Ovary (tissue), 9 donors: ENCODE results near the gene SCYGR1. TPM values are rescaled to one million over a fixed set of nuclear protein-coding genes. Genes with fewer than 3 reads are reported as not detected.

ENCODE experiments used
- DNase-seq, 5 donors: peaks; one replicate each; pipeline ENCODE4 v3.0.0-alpha.2; 2019 to 2020
- H3K27ac ChIP-seq, 2 donors: fragments of 200-600 bp; one replicate each; pipeline versions ENCODE4 v1.5.1 to v1.8.0; 2019 to 2022
- H3K27me3 ChIP-seq: fragments of 200-600 bp; one replicate; pipeline ENCODE4 v1.8.0; 2022
- H3K36me3 ChIP-seq: fragments of 200-600 bp; sonication (generic); one replicate; pipeline ENCODE4 v1.5.1; 2019
- H3K4me1 ChIP-seq: one replicate; pipeline ENCODE4 v1.8.1; 2013; ENCODE audit warnings: mild to moderate bottlenecking, moderate library complexity; ENCODE audit not compliant: insufficient read depth
- H3K4me3 ChIP-seq: fragments of 200-600 bp; sonication (generic); one replicate; pipeline ENCODE4 v1.5.1; 2017
- H3K9me3 ChIP-seq, 2 donors: fragments of 200-600 bp in 1 of 2; sonication (generic) in 1 of 2; one replicate each; pipeline versions ENCODE4 v1.5.1 to v1.8.1; 2013 to 2019; ENCODE audit warnings: mild to moderate bottlenecking in 1 of 2, moderate library complexity in 1 of 2
- EP300 ChIP-seq: sonication (generic); formaldehyde crosslinking; IDR thresholded peaks from one replicate; pipeline ENCODE4 v1.6.1; 2017; ENCODE audit warnings: antibody characterized with exemption
- POLR2A ChIP-seq: fragments of 450-650 bp; IDR thresholded peaks from one replicate; pipeline ENCODE4 v1.6.1; 2017; ENCODE audit warnings: antibody characterized with exemption, mild to moderate bottlenecking, moderate library complexity
- WGBS, 3 donors: extraction: QIAGEN DNeasy Blood & Tissue Kit in 1 of 3; methylation state at CpG; one replicate each; pipeline versions ENCODE4 v1.1.5 to v1.1.7; 2013 to 2017; 5-methylcytosine and 5-hydroxymethylcytosine counted together
- intact Hi-C, 4 donors: fragments of 100-400 bp; cut with DNase I; formaldehyde crosslinking; loops; one replicate each; pipeline versions ENCODE4 v1.11.0 to v1.15.1; 2022 to 2023
- polyA plus RNA-seq, 2 donors: library from polyadenylated mRNA; stranded (reverse); fragments of 200-250 nt in 1 of 2; fragments of 350-450 nt in 1 of 2; fragmentation: Illumina TruSeq in 1 of 2; extraction: RNeasy Lipid Tissue Mini Kit (QIAGEN cat#74804) in 1 of 2; gene quantifications; one replicate each; pipeline ENCODE4 v1.2.3, GENCODE V29; 2013 to 2014
- total RNA-seq, 7 donors: library from RNA; depleted of rRNA in 2 of 7; stranded (reverse); fragments of >200 nt in 2 of 7; fragmentation: NEBNext Ultra II Directional in 3 of 7; extraction: Animal tissue kit (Norgen Biotek cat#: 25700) in 3 of 7; gene quantifications; one replicate each; pipeline versions ENCODE4 v1.1.0 to v1.2.4, GENCODE V29; 2016 to 2023
- TF ChIP-seq, protein P1 (sequence below), 3 donors: fragments of 450-650 bp in 2 of 3; fragments of 200-600 bp in 1 of 3; IDR thresholded peaks; one replicate each; pipeline versions ENCODE4 v1.5.1 to v1.8.0; 2016 to 2022; ENCODE audit warnings: antibody characterized with exemption in 3 of 3, mild to moderate bottlenecking in 1 of 3
- donor health status: DM: no; HTN: no; CAD: no; lungs with moderate emphysema.
- donor health status: DM: no; HTN: no; CAD: no.
- donor health status: Bipolar disorder and iron deficiency.
- donor health status: DM: yes; HTN: yes; CAD: no.
- donor health status: DM: no; HTN: no; CAD: no.
- donor health status: DM: yes; HTN: yes; CAD: no.

SCYGR1 gene
- total and polyA plus RNA-seq, 9 donors, result not detected

DNA sequence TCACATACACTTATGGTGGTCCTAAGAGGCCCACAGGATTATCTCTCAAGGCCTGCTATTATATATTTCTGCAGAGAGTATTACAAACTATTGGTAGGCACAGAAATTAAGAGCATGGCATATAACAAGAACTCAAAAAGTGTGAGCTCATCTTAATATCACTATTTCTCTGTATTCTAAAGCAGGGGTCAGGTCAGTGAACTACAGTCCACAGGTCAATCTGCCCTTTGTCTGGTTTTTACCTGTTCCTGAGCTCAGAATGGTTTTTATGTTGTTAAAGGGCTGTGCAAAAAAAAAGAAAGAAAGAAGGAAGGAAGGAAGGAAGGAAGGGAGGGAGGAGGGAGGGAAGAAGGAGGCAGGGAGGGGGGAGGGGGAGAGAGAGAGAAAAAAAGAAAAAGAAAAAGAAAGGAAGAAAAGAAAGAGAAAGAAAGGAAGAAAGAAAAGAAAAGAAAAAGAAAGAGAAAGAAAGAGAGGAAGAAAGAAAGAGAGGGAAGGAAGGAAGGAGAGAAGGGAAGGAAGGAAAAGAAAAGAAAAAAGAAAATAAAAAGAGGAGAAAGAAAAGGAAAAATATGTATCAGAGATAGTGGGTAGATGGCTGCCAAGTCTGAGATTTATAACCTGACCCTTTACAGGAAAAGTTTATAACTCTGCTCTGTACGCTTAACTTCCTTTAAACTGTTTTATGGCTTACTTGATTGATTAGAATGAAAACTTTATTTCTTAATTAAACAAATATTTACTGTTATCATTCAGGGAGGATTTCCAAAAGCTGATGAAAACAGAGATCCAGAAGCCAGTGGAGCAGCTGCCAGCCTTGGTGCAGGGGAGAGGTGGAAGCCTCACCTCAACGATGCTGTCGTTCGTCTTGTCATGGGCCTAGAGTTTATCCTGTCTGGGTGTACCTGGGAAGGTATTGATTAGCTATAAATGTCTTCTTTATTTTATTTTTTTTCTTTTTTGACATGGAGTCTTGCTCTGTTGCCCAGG, 11.2 kb upstream of the SCYGR1 start:
- Histone ChIP-seq H3K27me3 (no peaks in the 10 kb centered on the region), H3K4me3 (no peak overlapping the region), H3K36me3 (no peaks in the 10 kb centered on the region), H3K27ac (no peak overlapping the region), H3K9me3 (no peaks in the 10 kb centered on the region), H3K4me1 (no peaks in the 10 kb centered on the region)
- intact Hi-C loops, result no loop called here
- WGBS, 3 donors, result 65 to 85% (median 80%) methylated on average over 4 of the region's 4 CpGs
- DNase-seq, result no peak
- TF ChIP-seq, protein P1, sequence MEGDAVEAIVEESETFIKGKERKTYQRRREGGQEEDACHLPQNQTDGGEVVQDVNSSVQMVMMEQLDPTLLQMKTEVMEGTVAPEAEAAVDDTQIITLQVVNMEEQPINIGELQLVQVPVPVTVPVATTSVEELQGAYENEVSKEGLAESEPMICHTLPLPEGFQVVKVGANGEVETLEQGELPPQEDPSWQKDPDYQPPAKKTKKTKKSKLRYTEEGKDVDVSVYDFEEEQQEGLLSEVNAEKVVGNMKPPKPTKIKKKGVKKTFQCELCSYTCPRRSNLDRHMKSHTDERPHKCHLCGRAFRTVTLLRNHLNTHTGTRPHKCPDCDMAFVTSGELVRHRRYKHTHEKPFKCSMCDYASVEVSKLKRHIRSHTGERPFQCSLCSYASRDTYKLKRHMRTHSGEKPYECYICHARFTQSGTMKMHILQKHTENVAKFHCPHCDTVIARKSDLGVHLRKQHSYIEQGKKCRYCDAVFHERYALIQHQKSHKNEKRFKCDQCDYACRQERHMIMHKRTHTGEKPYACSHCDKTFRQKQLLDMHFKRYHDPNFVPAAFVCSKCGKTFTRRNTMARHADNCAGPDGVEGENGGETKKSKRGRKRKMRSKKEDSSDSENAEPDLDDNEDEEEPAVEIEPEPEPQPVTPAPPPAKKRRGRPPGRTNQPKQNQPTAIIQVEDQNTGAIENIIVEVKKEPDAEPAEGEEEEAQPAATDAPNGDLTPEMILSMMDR (IDR thresholded peaks at IDR 0.05), result no peak
- TF ChIP-seq POLR2A (no peak), EP300 (no peak)

DNA sequence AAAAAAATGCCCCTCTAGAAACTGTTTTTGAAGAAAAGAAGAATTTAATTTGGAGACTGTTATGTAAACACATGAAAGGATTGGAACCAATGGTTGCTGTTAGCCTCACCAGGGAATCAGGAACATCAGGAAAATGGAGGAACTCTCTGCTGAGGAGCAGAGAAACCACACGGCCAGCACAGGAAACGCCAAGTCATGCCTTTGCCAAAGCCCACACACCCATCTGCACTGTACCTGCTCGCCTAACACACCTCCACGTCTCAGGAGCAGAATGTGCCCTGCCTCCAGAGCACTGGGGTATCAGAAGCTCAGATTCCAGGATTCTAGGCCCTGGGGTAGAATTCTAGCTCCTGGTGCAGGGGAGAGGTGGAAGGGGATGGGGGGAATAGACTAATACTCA, 9.8 kb upstream of the SCYGR1 start:
- peaks cover 4% of the 10 kb centered on the region for H3K4me1 ChIP-seq
- no peak for TF ChIP-seq POLR2A
- TF ChIP-seq EP300, result no peak
- WGBS, 3 donors, result 66 to 79% (median 76%) methylated on average over 4 of the region's 4 CpGs
- H3K27me3 ChIP-seq, result no peaks in the 10 kb centered on the region
- no peaks in the 10 kb centered on the region for H3K9me3 ChIP-seq
- no peak for DNase-seq
- no peaks in the 10 kb centered on the region for H3K36me3 ChIP-seq
- H3K4me3 ChIP-seq, result no peak overlapping the region
- intact Hi-C loops, result no loop called here
- H3K27ac ChIP-seq, result no peak overlapping the region

DNA sequence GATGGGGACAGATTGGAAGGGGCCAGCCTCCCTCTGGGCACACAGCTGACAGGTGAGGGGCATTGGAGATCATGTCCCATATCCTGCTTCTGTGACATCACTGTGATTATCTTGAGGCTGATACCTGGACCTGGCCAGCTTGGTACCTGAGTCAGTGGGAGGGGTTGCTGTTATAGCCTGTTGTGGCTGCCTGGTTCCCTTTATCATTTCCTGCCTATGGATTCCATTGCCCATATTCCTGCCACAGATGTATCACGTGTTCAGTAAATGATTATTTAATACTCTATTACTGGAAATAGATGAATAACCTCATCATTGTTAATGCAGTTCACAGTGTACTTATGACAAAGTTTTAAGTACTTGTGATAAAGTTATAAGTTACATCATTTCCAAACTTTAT, 7.8 kb upstream of the SCYGR1 start:
- Histone ChIP-seq H3K27ac (no peak overlapping the region), H3K4me3 (no peak overlapping the region), H3K27me3 (no peaks in the 10 kb centered on the region), H3K9me3 (no peaks in the 10 kb centered on the region), H3K36me3 (no peaks in the 10 kb centered on the region), H3K4me1 (peaks cover 4% of the 10 kb centered on the region)
- intact Hi-C loops, result no loop called here
- WGBS, 3 donors, result 71 to 83% (median 75%) methylated on average over 1 of the region's 1 CpG
- no peak for TF ChIP-seq EP300
- TF ChIP-seq, protein P1 (IDR thresholded peaks at IDR 0.05), result no peak
- no peak for TF ChIP-seq POLR2A
- no peak for DNase-seq

DNA sequence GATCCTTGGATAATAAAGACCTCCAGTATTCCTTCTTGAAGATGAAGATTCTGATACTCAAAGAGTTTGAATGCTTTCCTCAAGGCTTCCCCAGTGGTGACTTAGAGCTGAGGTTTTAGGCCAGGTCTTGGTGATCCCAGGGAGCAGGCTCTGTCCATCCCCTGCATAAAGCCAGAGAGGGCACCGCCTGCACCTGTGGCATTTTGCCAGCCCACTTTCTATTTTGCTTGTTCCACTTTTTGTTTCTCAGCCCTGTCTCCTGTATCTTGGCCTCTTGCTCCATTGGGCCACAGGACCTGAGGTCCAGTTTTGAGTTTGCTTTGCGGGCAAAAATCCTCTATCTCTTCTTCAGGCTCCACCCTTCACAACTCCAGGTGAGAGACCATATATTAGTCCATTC, 6.7 kb upstream of the SCYGR1 start:
- no peaks in the 10 kb centered on the region for H3K27me3 ChIP-seq
- DNase-seq, result no peak
- no peak overlapping the region for H3K27ac ChIP-seq
- no peak overlapping the region for H3K4me3 ChIP-seq
- no peaks in the 10 kb centered on the region for H3K36me3 ChIP-seq
- intact Hi-C loops, result no loop called here
- 46 to 97% (median 68%) methylated on average over 2 of the region's 2 CpGs for WGBS, 3 donors
- TF ChIP-seq EP300 (no peak), POLR2A (no peak)
- TF ChIP-seq, protein P1 (IDR thresholded peaks at IDR 0.05), result no peak
- H3K4me1 ChIP-seq, result peaks cover 4% of the 10 kb centered on the region
- H3K9me3 ChIP-seq, result no peaks in the 10 kb centered on the region
